Activated naive CD8-positive, alpha-beta T cell treated with anti-CD3 and anti-CD28 coated beads, Interleukin-2, amount 10 ng/mL, durations not matched to agents 7 days and 5 days (primary cell): ENCODE measurements around the gene MYMK. TPM values are rescaled to one million over a fixed set of nuclear protein-coding genes. Genes with fewer than 3 reads are reported as not detected.

Experiments
- ATAC-seq: fragments of 150-1000 bp; cut with Tn5 transposase; one replicate; pipeline ENCODE4 v1.10.0; 2021; ENCODE audit warnings: low read depth, moderate library complexity
- POLR2A ChIA-PET: fragments of 350-600 bp; sonication (Branson Sonifier 250); formaldehyde crosslinking; loops from one replicate; lab custom pipeline; 2021; ENCODE audit warnings: antibody characterized with exemption; lab: Charles Lee
- DNase-seq: peaks from one replicate; pipeline ENCODE4 v3.0.0; 2021
- H3K27ac Mint-ChIP-seq: one replicate; pipeline ENCODE4 v1.8.0; 2022; ENCODE audit warnings: mild to moderate bottlenecking, mixed read lengths
- H3K27me3 Mint-ChIP-seq: one replicate; pipeline ENCODE4 v1.8.0; 2022; ENCODE audit warnings: mild to moderate bottlenecking, moderate library complexity, mixed read lengths
- H3K36me3 Mint-ChIP-seq: one replicate; pipeline ENCODE4 v1.8.0; 2021; ENCODE audit warnings: mild to moderate bottlenecking, mixed read lengths
- H3K4me1 Mint-ChIP-seq: one replicate; pipeline ENCODE4 v1.8.0; 2021; ENCODE audit warnings: mixed read lengths
- H3K4me3 Mint-ChIP-seq: one replicate; pipeline ENCODE4 v1.8.0; 2022; ENCODE audit warnings: mild to moderate bottlenecking, moderate library complexity, mixed read lengths
- H3K9me3 Mint-ChIP-seq: one replicate; pipeline ENCODE4 v1.8.0; 2021; ENCODE audit warnings: mixed read lengths
- total RNA-seq, 2 experiments: library from RNA; stranded (reverse); gene quantifications; one replicate each; pipeline ENCODE4 v1.2.3, GENCODE V29; 2021

The MYMK gene
- total RNA-seq, 2 experiments from 2014 or later = not detected

DNA sequence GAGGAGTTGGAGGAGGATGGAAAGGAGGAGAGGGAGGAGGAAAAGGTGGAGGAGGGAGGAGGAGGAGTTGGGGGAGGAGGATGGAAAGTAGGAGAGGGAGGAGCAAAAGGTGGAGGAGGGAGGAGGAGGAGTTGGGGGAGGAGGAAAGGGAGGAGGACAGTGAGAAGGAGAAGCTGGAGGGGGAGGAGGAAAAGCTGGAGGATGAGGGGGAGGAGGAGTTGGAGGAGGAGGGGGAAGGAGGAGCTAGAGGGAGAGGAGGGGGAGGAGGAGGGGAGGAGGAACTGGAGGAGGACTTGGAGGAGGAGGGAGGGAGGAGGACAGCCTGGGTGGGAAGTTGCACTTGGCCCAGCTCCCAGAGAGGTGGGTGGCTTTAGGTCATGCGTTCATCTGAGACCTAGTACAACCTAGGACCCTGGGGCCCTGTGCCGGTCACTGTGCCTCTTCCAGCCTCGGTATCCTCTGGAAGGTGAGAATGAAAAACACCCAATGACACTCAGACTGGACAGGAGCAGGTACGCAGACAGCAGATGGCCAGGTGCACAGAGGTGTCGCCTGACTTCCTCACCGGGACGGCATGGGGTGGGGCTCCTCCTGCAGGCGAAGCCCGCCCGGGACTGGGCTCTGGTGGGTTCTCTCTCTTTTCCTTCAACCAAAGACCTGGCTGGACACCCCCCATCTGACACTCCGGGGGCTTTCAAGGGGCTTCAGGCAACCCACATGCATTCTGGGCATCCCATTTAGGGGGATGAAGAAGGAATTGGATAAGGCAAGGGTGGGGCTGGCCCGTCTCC, 33.7 kb downstream of the MYMK start:
- no peak for DNase-seq
- Mint-ChIP-seq H3K4me1 (peaks cover under 1% of the 10 kb centered on the region), H3K9me3 (no peaks in the 10 kb centered on the region), H3K27ac (no peak overlapping the region), H3K4me3 (no peak overlapping the region), H3K27me3 (no peaks in the 10 kb centered on the region), H3K36me3 (no peaks in the 10 kb centered on the region)
- POLR2A ChIA-PET = interaction anchor here (0.6 kb wide), 1 partner anchor 74 kb away, joined by 4 read pairs; no protein-coding TSS in a partner anchor
- ATAC-seq = no peak

DNA sequence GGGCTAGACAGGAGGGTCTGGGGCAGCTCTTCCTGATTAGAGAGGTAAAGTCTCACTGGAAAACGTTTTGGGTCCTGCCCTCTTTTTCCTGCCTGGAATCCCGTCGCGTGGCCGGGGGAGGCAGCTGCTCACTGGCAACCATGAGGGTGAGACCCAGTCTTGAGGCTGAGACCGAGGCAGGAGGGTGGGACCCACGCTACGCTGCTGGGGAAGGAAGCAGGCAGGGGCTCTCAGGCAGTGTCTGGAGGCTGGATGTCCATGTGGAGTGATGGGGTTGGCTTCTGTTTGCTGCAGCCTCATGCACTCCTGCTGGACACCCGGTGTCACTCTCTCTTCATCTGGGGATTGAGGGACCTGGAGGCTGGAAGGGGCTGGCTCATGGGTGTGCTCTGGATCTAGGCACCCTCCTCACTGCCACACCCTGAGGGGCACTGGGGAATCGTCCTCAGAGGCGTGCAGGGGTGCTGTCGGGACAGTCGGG, 34.5 kb downstream of the MYMK start:
- DNase-seq = no peak
- ATAC-seq = no peak
- Mint-ChIP-seq H3K27ac (no peak overlapping the region), H3K36me3 (no peaks in the 10 kb centered on the region), H3K27me3 (no peaks in the 10 kb centered on the region), H3K4me3 (no peak overlapping the region), H3K9me3 (no peaks in the 10 kb centered on the region), H3K4me1 (peaks cover 1% of the 10 kb centered on the region)
- POLR2A ChIA-PET = interaction anchor here (0.6 kb wide), 1 partner anchor 73 kb away, joined by 4 read pairs; no protein-coding TSS in a partner anchor

DNA sequence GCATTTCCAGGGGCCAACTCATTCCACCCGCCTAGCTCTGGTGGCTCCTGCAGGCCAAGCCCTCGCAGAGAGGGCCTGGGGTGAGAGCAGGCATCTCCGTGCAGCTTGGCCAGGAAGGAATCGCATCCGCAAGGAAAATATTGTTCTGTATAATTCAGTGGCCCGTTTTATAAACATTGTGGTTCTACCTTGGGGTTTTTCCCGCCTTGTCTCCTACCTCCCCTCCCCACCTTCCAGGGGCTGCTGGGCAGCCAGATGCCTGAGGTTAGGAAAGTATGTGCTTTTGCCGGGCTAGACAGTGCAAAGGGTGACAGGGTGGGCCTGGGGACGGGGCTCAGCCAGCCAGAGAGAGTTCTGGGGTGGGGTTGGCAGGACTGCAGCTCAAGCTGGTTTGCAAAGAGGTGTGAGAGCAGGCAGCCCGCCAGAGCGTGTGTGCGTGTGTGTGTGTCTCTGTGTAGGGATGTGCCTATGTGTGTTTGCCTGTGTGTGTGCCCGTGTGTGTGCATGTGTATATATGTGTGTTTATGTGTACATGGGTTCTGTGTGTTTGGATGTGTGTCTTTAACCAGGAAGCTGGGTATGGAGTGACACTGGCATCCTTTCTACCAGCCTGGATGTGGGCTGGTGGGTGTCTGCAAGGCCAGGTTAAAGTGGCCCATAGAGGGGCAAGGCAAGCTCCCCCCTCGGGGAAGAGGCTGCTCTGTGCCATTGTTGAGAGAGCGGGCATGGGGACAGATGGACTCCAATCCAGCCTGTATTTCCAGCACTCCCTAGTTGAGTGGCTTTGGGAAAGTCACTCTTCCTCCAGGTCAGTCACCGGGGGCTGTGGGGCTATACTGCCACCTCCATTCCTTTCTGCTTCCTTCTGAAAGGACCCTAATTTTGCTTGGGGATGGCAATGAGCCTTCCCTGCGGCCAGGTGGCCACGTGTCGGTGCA, 35.2 kb downstream of the MYMK start:
- H3K27ac Mint-ChIP-seq = peak overlapping the region; percentile 2
- DNase-seq = no peak
- H3K9me3 Mint-ChIP-seq = no peaks in the 10 kb centered on the region
- no peak overlapping the region for H3K4me3 Mint-ChIP-seq
- POLR2A ChIA-PET = no interaction called here
- H3K4me1 Mint-ChIP-seq = peaks cover 1% of the 10 kb centered on the region
- no peaks in the 10 kb centered on the region for H3K27me3 Mint-ChIP-seq
- no peaks in the 10 kb centered on the region for H3K36me3 Mint-ChIP-seq
- no peak for ATAC-seq

DNA sequence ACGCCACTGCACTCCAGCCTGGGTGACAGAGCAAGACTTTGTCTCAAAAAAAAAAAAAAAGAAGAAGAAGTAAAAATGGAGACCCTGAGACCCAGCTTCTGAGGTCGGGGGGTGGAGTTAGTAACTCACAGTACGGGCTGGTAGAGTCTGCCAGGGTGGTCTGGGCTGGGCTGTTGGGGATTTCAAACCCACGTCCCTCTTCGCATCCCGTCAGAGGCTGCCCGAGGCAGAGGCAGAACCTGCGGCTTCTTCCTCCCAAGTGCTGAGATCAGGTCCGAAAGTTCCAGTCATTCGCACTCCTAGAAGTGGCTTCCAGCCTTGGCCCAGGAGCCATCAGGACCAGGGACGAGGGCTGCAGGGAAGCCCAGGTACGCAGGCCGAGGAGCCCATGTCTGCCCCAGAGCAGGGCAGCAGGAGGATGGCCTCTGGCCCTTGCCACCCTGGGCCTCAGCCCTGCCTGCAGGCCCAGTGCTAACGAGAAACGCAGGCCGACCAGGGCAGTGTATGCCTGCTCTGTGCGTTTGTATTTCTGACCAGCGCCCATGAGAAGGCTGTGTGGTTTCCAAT, 36.0 kb downstream of the MYMK start:
- ATAC-seq (no peak), DNase-seq (no peak)
- POLR2A ChIA-PET = no interaction called here
- no peaks in the 10 kb centered on the region for H3K9me3 Mint-ChIP-seq
- H3K27ac Mint-ChIP-seq = no peak overlapping the region
- H3K4me1 Mint-ChIP-seq = peaks cover 1% of the 10 kb centered on the region
- no peaks in the 10 kb centered on the region for H3K36me3 Mint-ChIP-seq
- no peaks in the 10 kb centered on the region for H3K27me3 Mint-ChIP-seq
- H3K4me3 Mint-ChIP-seq = no peak overlapping the region

DNA sequence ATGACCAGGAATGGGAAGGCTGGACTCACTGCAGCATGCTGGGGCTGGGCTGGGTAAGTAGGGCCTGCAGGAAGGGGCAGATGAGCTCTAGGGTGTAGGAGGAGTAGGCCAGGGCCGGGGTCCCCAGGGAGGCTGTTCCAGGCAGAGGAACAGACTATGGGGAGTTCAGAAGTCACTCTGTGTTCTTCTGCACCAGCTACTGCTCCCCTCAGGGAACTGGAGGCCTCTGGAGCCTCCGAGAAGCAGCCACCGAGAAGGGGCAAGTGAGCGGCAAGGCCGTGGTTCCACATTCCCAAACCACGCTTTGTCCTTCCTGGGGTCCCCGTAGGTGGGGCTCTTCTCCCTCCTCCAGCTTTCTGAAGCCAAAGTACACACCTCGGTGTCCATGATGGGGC, 37.4 kb downstream of the MYMK start:
- no peak overlapping the region for H3K4me3 Mint-ChIP-seq

DNA sequence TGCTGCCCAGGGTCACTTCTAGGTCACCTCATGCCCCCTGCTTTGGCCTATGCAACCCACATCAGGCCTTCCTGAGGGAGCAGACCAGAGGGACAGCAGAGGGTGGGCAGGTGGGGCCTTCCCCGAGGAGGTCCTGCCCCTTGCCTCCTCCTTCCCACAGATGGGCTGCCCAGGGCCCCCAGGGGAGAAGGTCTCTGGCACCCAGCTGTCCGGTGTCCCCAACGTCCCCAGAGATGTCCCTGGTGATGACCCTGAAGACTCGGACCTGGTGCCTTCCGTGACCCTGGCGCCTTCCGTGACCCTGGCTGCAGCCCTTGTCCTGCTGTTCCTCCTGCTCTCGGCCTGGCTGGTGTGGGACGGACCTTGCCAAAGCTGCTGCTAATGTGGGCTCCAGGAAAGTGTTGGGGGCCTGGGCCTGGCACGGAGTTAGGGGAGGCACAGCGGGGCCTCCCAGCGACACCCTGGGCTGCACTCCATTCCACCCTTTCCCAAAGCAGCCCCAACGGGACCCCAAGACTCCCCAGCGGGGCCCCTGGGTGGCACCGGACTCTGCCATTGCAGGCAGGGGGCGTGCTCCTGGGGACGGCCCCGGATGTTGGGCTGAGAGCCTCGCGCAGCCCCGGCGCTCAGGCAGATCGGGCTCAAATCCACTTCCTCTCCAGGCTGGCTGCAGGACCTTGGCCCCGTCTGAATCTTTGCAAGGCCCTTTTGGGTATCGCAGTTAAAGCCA, 39.1 kb downstream of the MYMK start:
- Mint-ChIP-seq H3K36me3 (no peaks in the 10 kb centered on the region), H3K27me3 (peaks cover 2% of the 10 kb centered on the region), H3K27ac (peak overlapping the region; percentile 76), H3K4me3 (peak overlapping the region; percentile 61), H3K9me3 (no peaks in the 10 kb centered on the region), H3K4me1 (peaks cover 1% of the 10 kb centered on the region)
- ATAC-seq = peak; percentile 73
- POLR2A ChIA-PET = interaction anchor here (1.7 kb wide), 1 partner anchor 111 kb away, joined by 3 read pairs; no protein-coding TSS in a partner anchor
- peak; percentile 65 for DNase-seq

More for the DNA sequence above, 37.4 kb downstream of the MYMK start:
- H3K4me1 Mint-ChIP-seq = peaks cover 1% of the 10 kb centered on the region
- no peak for ATAC-seq
- H3K27me3 Mint-ChIP-seq = peaks cover 2% of the 10 kb centered on the region
- POLR2A ChIA-PET = no interaction called here
- no peak for DNase-seq
- H3K9me3 Mint-ChIP-seq = no peaks in the 10 kb centered on the region
- H3K27ac Mint-ChIP-seq = no peak overlapping the region
- no peaks in the 10 kb centered on the region for H3K36me3 Mint-ChIP-seq

DNA sequence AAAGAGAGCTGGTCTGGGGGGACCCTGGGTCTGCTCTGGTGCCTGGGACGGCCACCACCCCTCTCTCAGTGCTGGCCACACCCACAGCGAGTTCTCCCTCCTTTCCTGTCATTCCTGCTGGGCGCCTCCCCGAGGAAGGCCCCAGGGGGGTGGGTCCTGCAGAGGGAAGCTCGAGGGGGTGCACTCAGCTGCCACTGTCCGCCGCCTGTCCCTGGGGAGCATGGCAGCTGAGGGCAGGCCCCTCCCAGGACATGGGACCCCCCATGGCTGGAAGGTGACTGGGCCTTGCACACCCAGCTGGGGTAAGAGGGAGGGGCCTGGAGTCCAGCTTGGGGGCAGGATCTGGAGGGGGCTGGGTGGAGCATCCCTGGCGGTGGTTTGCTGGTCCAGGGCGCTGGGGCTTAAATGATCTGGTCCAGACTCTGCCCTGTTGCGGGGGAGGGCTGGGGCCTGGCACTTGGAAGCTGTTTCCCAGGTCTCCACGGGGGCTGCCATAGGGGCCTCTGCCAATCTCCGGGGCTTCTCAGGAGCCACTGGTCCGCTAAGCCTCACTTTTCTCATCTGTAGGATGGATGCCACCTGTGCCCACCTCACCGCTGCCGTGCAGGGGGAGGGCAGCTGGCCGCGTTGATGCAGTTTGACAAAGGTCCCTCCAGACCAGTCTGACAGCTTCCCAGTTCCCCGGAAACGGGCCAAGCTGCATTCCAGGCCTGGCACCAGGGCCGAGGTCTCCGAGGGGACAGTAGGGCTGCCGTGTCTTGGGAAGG, 39.9 kb downstream of the MYMK start:
- Mint-ChIP-seq H3K36me3 (no peaks in the 10 kb centered on the region), H3K4me1 (peaks cover 2% of the 10 kb centered on the region), H3K4me3 (no peak overlapping the region), H3K27ac (no peak overlapping the region), H3K9me3 (no peaks in the 10 kb centered on the region), H3K27me3 (peaks cover 2% of the 10 kb centered on the region)
- ATAC-seq (no peak), DNase-seq (no peak)
- POLR2A ChIA-PET = interaction anchor here (1.7 kb wide), 1 partner anchor 111 kb away, joined by 3 read pairs; no protein-coding TSS in a partner anchor

DNA sequence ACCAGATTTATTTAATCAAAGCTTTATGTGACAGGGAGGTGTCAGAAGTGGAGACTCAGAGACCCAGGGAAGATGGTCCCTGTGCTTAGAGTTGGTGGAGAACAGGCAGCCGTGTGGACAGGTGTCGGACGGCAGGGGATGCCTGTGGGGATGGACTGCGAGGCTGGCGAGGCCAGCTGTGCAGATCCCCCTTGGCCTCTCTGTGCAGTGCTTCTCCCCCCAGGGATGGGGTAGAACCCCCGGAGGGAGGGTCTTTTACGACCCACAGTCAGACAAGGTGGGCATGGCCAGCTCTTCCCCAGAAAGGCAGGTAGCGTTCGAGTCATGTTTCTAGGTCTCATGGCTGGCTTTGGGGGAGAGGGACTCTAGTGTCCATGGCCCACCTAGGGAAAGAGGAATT, 41.1 kb downstream of the MYMK start:
- peaks cover 7% of the 10 kb centered on the region for H3K4me1 Mint-ChIP-seq
- no peaks in the 10 kb centered on the region for H3K9me3 Mint-ChIP-seq
- H3K27ac Mint-ChIP-seq = no peak overlapping the region
- peaks cover 2% of the 10 kb centered on the region for H3K27me3 Mint-ChIP-seq
- H3K4me3 Mint-ChIP-seq = no peak overlapping the region
- POLR2A ChIA-PET = no interaction called here
- DNase-seq (no peak), ATAC-seq (no peak)
- no peaks in the 10 kb centered on the region for H3K36me3 Mint-ChIP-seq

DNA sequence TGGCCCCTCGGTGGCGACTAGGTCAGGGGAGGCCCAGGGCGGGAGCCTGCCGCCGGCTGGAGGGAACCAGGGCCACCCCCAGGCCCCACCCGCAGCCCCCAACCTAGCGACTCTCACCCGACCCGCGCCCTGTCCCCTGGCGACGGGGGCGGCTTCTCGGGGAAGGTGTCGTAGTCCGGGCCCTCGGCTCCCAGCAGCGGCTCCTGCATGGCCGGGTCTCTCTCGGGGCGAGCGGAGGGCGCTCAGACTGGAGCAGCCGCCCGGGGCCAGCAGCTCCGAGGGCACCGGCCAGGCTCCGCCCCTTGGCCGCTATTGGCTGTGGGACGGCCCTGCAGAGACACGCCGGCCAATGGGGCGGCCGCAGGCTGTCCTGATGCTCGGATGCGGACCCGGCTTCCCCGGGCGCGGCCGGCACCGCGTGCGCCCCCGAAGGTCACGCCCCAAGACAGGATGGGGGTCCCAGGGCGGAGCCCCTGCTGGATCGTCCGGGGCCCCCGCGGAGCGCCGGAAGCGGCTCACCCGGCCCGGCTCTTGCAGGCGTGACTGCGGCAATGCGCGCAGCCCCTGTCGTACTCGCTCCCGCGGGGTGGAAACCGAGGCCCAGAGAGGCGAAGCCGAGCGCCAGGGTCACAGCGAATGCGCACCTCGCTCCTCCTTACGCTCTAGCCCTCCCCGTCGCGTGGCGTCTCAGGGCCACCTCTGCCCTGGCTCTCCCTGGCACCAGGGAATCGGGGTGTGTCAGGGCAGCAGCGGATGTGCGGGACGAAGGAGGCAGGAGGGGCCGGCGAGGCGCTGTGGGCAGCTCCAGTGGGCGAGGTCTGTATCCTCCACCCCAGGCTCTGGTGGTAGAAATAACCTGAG, 45.7 kb downstream of the MYMK start, which contains the start of gene SLC2A6:
SLC2A6 (minus strand) TSS at position 249 of the 861 bp plus-strand sequence; CDS start at position 209, 40 bp downstream.
- DNase-seq (peak; percentile 90), ATAC-seq (peak; percentile 97)
- peaks cover 10% of the 10 kb centered on the region for H3K4me1 Mint-ChIP-seq
- peaks cover 2% of the 10 kb centered on the region for H3K27me3 Mint-ChIP-seq
- POLR2A ChIA-PET = interaction anchor here (0.5 to 1.8 kb wide), 7 partner anchors 13 to 1628 kb away, joined by 3 to 6 read pairs (median 4); partner anchors contain the start of genes CACFD1 and REXO4
- peak within 1 kb of the TSS; percentile 76 for H3K4me3 Mint-ChIP-seq
- peak within 1 kb of the TSS; percentile 69 for H3K27ac Mint-ChIP-seq
- no peaks in the 10 kb centered on the region for H3K36me3 Mint-ChIP-seq
- H3K9me3 Mint-ChIP-seq = no peaks in the 10 kb centered on the region

DNA sequence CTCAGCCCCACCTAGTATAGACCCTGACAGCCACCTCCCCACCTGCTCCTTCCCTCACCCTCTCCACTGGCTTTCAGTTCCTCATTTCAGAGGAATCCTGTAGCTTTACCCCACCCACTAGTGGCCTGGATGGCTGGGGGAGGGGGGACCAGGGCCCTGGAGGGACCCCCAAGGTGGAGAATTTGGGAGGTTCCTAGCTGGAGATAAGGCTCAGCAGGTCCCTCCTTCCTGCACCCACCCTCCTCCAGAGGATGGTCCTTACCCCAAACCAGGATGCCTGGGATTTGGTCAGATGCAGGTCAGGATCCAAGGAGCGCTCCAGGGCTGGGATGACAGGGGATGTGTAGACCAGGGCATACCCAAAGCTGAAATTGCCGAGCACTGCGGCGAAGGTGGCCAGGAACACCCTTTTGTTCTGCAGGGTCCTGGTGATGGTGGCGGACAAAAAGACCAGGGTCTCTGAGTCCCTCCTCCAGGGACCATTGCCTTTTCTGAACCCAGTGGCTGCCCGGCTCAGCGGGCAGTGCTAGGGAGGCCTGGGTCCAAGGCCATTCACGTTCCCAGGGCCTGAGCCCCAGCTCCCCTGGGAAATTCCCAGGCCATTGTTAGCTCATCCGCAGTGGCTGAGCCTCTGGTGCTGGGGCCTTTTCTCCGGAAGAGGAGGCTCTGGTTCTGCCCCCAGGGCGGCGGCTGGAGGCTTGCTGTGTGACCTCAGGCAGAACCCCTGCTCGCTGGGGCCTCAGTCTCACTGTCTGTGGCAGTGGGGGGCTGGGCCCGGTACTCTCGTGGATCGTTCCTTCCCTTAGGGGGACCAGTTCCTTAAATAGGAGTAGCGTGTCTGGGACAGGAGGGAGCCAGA, 46.5 kb downstream of the MYMK start:
- H3K36me3 Mint-ChIP-seq = no peaks in the 10 kb centered on the region
- POLR2A ChIA-PET = interaction anchor here (0.5 to 1.8 kb wide), 8 partner anchors 13 to 1628 kb away, joined by 3 to 6 read pairs (median 4); partner anchors contain the start of genes CACFD1 and REXO4
- H3K27ac Mint-ChIP-seq = peak overlapping the region; percentile 56
- H3K27me3 Mint-ChIP-seq = no peaks in the 10 kb centered on the region
- H3K9me3 Mint-ChIP-seq = no peaks in the 10 kb centered on the region
- peaks cover 11% of the 10 kb centered on the region for H3K4me1 Mint-ChIP-seq
- no peak for DNase-seq
- H3K4me3 Mint-ChIP-seq = peak overlapping the region; percentile 76
- ATAC-seq = peak; percentile 10
